OCI-LY7 (cell line): ENCODE data around the gene PSKH1. TPM values are rescaled to one million over a fixed set of nuclear protein-coding genes. Genes with fewer than 3 reads are reported as not detected.

Source experiments
- BruUV-seq: library from RNA; stranded (reverse); fragments of 400-500 nt; replicated peaks from 2 replicates; lab custom pipeline; 2021; lab: Mats Ljungman, UMichigan
- CTCF ChIA-PET: fragments of 300-600 bp; sonication (Branson Sonifier 250); formaldehyde crosslinking; loops from one replicate; lab custom pipeline; 2022; ENCODE audit warnings: antibody characterized with exemption; ENCODE audit not compliant: unreplicated experiment; lab: Charles Lee
- POLR2A ChIA-PET: fragments of 300-600 bp; sonication (Branson Sonifier 250); formaldehyde crosslinking; loops from one replicate; lab custom pipeline; 2022; ENCODE audit warnings: antibody characterized with exemption; lab: Charles Lee
- DNase-seq: peaks from one replicate; pipeline ENCODE4 v3.0.0-alpha.2; 2015; ENCODE audit warnings: low spot score
- H2AFZ ChIP-seq: fragments of 200-600 bp; sonication (generic), shearing (Covaris generic); 2 replicates; pipeline ENCODE4 v1.6.1; 2014; ENCODE audit warnings: mild to moderate bottlenecking, antibody characterized with exemption, low read length, moderate library complexity
- H3K27ac ChIP-seq: fragments of 200-600 bp; sonication (generic); 2 replicates; pipeline ENCODE4 v1.5.1; 2014; ENCODE audit warnings: mixed run types, low read depth, mild to moderate bottlenecking, moderate library complexity, low read length, inconsistent platforms; ENCODE audit not compliant: poor library complexity, severe bottlenecking
- H3K36me3 ChIP-seq: fragments of 200-600 bp; sonication (generic); 2 replicates; pipeline ENCODE4 v1.6.1; 2014; ENCODE audit warnings: mild to moderate bottlenecking, antibody characterized with exemption, low read length, moderate library complexity, mixed read lengths; ENCODE audit not compliant: insufficient read depth
- H3K4me1 ChIP-seq: fragments of 200-600 bp; sonication (generic); 2 replicates; pipeline ENCODE4 v1.5.1; 2014; ENCODE audit warnings: mild to moderate bottlenecking, low read length; ENCODE audit not compliant: insufficient read depth, poor library complexity, severe bottlenecking
- H3K4me2 ChIP-seq: fragments of 200-600 bp; sonication (generic); 2 replicates; pipeline ENCODE4 v1.6.1; 2014; ENCODE audit warnings: mild to moderate bottlenecking, low read length
- H3K4me3 ChIP-seq: fragments of 200-600 bp; sonication (generic); 2 replicates; pipeline ENCODE4 v1.5.1; 2014; ENCODE audit warnings: mild to moderate bottlenecking, low read depth, low read length; ENCODE audit not compliant: poor library complexity, severe bottlenecking
- H3K79me2 ChIP-seq: fragments of 200-600 bp; sonication (generic); 2 replicates; pipeline ENCODE4 v1.6.1; 2016; ENCODE audit warnings: low read depth, mild to moderate bottlenecking, low read length, moderate library complexity, mixed read lengths; ENCODE audit not compliant: insufficient read depth
- H3K9me2 ChIP-seq: fragments of 200-600 bp; sonication (generic); 2 replicates; pipeline ENCODE4 v1.6.1; 2016; ENCODE audit warnings: mild to moderate bottlenecking, low read length, mixed read lengths; ENCODE audit not compliant: insufficient read depth
- H3K9me3 ChIP-seq: fragments of 200-600 bp; sonication (generic); 2 replicates; pipeline ENCODE4 v1.6.1; 2014; ENCODE audit warnings: mild to moderate bottlenecking, mixed run types, low read length, mixed read lengths
- H4K20me1 ChIP-seq: fragments of 200-600 bp; sonication (generic); 2 replicates; pipeline ENCODE4 v1.6.1; 2014; ENCODE audit warnings: mild to moderate bottlenecking, antibody characterized with exemption, low read length, moderate library complexity, mixed read lengths; ENCODE audit not compliant: insufficient read depth
- EZH2phosphoT487 ChIP-seq: fragments of 200-600 bp; sonication (generic); IDR thresholded peaks from 2 replicates; pipeline ENCODE4 v1.6.1; 2018; ENCODE audit warnings: low read depth, borderline replicate concordance, mild to moderate bottlenecking, mixed run types, antibody characterized with exemption, low read length, moderate library complexity, mixed read lengths
- intact Hi-C: fragments of 100-400 bp; cut with micrococcal nuclease; formaldehyde crosslinking; loops from one replicate; pipeline ENCODE4 v1.10.0; 2022; ENCODE audit not compliant: unreplicated experiment
- total RNA-seq, 2 experiments: library from RNA; depleted of rRNA in 1 of 2; stranded (reverse); fragments of >200 nt in 1 of 2; shearing (Covaris generic) in 1 of 2; gene quantifications; 2 replicates each; pipeline ENCODE4 v1.2.3, GENCODE V29; 2014 to 2022
- TF ChIP-seq, protein P1 (sequence below): fragments of 200-600 bp; sonication (generic); conservative IDR thresholded peaks from 2 replicates; pipeline ENCODE4 v1.5.1; 2014; ENCODE audit warnings: mild to moderate bottlenecking, antibody characterized with exemption, low read length, moderate library complexity, mixed read lengths

Gene PSKH1
- total RNA-seq, 2 experiments from 2014 or later, result 10.4 to 27.1 TPM

DNA sequence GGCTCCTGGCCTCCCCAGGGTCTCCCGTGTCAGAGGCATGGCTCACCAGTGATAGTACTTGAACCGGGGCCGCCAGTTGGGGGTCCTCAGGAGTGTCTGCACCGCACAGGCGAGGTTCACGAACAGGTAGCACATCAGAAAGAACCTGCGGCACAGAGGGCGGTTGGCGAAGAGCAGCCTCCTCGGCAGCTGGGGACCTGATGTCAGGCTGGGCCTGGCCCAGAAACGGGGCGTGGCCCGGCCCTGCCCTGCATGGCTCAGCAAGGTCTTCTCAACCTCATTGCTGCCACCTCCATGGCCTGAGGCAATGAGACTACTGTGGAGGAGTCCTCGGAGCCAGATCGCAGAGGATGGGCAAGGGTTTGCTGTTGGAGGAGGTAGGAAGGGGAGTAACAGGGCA lies 55.0 kb downstream of the PSKH1 start:
- no peaks in the 10 kb centered on the region for H4K20me1 ChIP-seq
- POLR2A ChIA-PET, result interaction anchor here (0.5 kb wide), 1 partner anchor 37 kb away, joined by 3 read pairs; no protein-coding TSS in a partner anchor

DNA sequence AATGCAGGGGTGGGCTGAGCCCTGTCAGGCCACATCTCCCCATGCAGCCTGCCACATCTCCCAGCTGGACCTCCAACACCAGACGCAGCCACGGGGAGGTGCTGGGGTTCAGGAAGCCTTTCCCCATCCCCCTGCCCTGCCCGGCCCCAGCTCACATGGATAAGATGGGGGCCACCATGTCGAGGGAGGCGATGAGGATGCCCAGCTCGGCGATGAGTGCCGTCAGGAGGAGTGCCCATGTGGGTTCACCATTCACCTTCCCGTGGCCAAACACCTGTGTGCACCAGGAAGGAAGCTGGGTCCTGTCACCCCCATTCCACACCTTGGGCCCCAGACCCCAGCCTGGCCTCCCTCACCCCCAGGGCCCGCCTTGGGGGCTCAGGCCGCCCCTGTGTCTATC lies 56.6 kb downstream of the PSKH1 start:
- Histone ChIP-seq H3K36me3 (no peaks in the 10 kb centered on the region), H3K4me1 (no peaks in the 10 kb centered on the region), H2AFZ (no peak overlapping the region), H3K4me2 (no peak overlapping the region), H3K9me3 (no peaks in the 10 kb centered on the region), H3K27ac (no peak overlapping the region), H4K20me1 (no peaks in the 10 kb centered on the region), H3K4me3 (no peak overlapping the region), H3K79me2 (no peaks in the 10 kb centered on the region), H3K9me2 (no peaks in the 10 kb centered on the region)
- BruUV-seq, result no TSS peak
- intact Hi-C loops, result no loop called here
- POLR2A ChIA-PET, result interaction anchor here (0.5 kb wide), 1 partner anchor 12 kb away, joined by 4 read pairs; no protein-coding TSS in a partner anchor
- no peak for TF ChIP-seq EZH2phosphoT487
- TF ChIP-seq, protein P1, sequence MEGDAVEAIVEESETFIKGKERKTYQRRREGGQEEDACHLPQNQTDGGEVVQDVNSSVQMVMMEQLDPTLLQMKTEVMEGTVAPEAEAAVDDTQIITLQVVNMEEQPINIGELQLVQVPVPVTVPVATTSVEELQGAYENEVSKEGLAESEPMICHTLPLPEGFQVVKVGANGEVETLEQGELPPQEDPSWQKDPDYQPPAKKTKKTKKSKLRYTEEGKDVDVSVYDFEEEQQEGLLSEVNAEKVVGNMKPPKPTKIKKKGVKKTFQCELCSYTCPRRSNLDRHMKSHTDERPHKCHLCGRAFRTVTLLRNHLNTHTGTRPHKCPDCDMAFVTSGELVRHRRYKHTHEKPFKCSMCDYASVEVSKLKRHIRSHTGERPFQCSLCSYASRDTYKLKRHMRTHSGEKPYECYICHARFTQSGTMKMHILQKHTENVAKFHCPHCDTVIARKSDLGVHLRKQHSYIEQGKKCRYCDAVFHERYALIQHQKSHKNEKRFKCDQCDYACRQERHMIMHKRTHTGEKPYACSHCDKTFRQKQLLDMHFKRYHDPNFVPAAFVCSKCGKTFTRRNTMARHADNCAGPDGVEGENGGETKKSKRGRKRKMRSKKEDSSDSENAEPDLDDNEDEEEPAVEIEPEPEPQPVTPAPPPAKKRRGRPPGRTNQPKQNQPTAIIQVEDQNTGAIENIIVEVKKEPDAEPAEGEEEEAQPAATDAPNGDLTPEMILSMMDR, result 0 out of 2 replicates have a peak, but pooled peaks have one; percentile 10
- no peak for DNase-seq
- CTCF ChIA-PET, result no interaction called here

More for the DNA sequence above, 55.0 kb downstream of the PSKH1 start:
- Histone ChIP-seq H3K36me3 (no peaks in the 10 kb centered on the region), H3K4me1 (no peaks in the 10 kb centered on the region), H3K79me2 (no peaks in the 10 kb centered on the region), H3K27ac (no peak overlapping the region), H2AFZ (no peak overlapping the region), H3K9me2 (no peaks in the 10 kb centered on the region), H3K4me3 (no peak overlapping the region), H3K4me2 (no peak overlapping the region), H3K9me3 (no peaks in the 10 kb centered on the region)
- TF ChIP-seq, protein P1, result no peak
- TF ChIP-seq EZH2phosphoT487, result no peak
- intact Hi-C loops, result no loop called here
- CTCF ChIA-PET, result no interaction called here
- BruUV-seq, result no TSS peak
- no peak for DNase-seq

DNA sequence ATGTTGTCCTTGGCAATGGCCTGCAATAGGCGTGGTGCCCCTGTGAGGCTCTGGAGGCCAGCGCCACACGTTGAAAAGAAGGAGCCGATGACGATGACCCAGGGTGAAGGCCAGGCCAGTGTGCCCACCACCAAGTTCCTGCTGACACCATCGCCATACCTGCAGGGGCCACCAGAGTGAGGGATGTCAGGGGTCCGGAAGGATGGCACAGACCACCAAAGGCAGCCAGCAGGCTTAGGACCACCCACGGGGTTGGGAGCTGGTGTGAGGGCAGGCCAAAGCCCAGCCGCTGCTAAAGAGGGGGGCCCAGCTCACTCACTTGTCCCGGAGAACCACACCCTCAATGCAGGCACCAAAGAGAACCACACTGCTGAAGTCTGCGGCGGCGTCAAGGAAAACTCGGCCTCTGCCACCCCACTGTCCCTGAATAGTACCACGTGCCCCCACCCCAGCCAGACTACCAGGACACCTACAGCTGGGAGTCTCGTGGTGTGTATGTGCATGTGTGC lies 57.3 kb downstream of the PSKH1 start:
- Histone ChIP-seq H3K4me3 (no peak overlapping the region), H3K4me2 (no peak overlapping the region), H3K27ac (no peak overlapping the region), H3K9me3 (no peaks in the 10 kb centered on the region), H4K20me1 (no peaks in the 10 kb centered on the region), H3K9me2 (no peaks in the 10 kb centered on the region), H3K36me3 (no peaks in the 10 kb centered on the region), H3K4me1 (no peaks in the 10 kb centered on the region), H3K79me2 (no peaks in the 10 kb centered on the region), H2AFZ (no peak overlapping the region)
- ChIA-PET POLR2A (no interaction called here), CTCF (no interaction called here)
- intact Hi-C loops, result no loop called here
- DNase-seq, result no peak
- TF ChIP-seq, protein P1, result no peak
- no peak for TF ChIP-seq EZH2phosphoT487
- no TSS peak for BruUV-seq
